HG03025 (cell line): ENCODE data around the gene GINS1.

Experiments used
- ATAC-seq: cut with Tn5 transposase; IDR thresholded peaks from one replicate; pipeline ENCODE4 v1.9.1; 2021; ENCODE audit warnings: mild to moderate bottlenecking, moderate library complexity; ENCODE audit not compliant: unreplicated experiment, low FRiP score

GINS1 gene

GRCh38 chr20:25452333-25452732, 44.9 kb downstream of the GINS1 start:
- ATAC-seq: no peak

- no peak for ATAC-seq
Observed at GRCh38 chr20:25453035-25453810, 45.8 kb downstream of the GINS1 start.

GRCh38 chr20:25454153-25454900, 46.9 kb downstream of the GINS1 start:
- no peak for ATAC-seq

DNA sequence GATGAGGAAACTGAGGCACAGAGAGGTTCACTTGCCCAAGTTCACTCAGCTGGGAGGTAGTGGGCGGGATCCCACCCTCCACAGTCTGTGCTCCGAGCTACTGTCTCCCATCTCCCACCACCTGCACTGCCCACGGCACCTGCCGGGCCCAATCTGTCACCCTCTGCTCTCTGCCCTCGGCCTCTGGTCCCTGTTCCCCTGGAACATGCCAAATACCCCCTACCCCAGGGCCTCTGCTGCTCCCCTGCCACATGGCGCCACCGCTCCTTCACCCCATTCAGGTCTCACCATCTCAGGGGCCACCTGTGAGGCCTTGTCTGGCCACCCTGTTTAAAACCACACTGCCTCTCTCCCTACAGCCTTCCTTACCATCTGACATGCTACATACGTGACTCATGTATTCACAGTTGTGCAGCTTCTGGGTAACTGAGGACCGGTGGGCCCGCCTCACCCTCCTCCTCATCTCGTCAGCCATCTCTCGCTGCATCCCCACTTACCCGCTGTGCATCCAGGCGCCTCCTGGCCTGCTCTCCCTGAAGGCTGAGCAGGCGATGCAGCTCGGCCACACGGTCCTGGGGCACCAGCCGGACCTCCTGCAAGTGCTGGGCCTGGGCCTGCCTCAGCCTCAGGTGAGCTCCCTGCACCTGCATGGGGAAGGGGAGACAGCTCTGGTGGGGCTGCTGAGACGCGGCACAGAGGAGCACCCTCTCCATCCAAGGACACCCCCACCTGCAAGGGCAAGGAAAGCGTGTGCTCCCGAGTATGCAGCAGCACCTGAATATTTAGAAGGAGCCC, 50.6 kb downstream of the GINS1 start:
- no peak for ATAC-seq

GRCh38 chr20:25459111-25459830, 51.8 kb downstream of the GINS1 start:
- ATAC-seq: no peak

DNA sequence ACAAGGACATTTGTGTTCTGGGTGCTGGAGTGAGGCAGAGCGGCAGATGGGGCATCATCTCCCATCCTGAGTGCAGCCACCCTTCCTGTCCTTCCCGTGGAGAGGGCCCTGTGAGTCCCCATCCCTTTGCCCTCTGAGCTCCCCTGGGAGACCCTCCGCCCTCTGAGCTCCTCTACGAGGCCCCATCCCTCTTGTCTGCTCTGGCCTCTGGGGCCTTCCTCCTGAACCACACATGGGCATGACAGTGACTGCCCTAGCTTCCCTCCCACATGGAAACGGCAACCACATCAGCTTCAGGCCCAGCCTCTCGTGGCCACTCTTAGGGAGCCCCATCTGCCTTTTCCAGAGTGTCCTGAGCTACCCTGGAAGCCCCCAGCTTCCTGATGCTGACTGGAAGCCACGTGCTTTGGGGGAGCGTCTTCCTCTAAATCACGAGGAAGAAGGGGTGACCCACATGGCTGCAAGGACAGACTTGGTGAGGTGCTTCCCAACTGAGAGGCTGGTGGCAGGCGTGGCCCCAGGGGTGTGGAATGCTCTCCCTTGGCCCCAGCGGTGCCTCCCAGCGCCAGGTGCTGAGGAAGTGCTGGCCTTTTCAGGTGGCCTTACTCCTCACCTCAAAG, 52.6 kb downstream of the GINS1 start:
- no peak for ATAC-seq

- ATAC-seq: no peak
Observed at GRCh38 chr20:25460566-25461280, 53.2 kb downstream of the GINS1 start.

DNA sequence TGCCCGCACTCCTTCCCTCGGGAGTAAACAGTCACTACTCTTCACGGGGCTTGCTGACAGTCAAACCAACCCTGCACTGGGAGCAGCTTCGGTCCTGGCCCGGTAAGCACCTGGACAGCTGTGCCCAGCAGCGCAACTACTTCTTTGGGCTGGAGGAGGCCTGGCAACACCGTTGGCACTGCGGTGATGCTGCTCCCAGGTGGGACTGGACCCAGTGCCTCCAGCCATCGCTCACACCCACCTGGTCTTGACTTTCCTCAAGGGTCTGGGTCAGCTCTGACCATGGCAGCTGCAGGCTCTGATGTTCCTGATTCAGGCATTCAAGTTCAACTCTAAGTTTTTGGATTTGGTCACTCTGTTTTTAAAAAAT, 53.8 kb downstream of the GINS1 start:
- no peak for ATAC-seq

GRCh38 chr20:25461786-25462545, 54.5 kb downstream of the GINS1 start:
- ATAC-seq: no peak

DNA sequence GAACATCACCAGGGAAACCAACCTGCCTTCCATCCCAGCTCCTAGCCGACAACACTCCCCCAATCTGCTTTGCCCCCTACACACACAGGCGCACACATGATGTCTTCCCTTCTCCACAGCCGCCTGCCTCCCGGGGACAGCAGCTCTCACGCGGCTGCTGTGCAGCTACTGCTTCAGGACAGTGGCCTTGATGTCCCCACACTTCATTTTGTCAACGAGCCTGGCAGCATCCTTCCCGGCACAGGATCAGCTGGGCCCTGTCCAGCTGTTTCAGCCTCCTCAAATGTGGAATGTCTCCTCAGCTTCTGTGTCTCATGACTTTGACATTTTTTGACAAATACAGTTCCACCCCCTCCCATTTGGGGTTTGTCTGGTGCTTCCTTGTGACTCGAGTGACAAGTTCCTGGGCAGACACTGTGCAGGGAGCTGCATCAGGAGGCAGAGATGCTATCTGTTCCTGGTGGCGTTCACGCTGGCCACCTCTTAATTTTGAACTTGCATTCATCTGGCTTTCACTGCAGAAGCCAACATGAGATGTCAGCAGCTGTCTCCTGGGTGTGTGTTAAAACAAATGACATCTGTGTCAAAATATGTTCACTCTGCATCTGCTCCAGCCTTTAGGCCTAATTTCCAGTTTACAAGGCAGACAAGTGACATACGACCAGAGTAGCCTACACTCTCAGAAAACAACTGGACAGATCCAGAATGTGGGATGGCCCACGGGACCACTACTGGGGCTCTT, 57.2 kb downstream of the GINS1 start:
- ATAC-seq: no peak

DNA sequence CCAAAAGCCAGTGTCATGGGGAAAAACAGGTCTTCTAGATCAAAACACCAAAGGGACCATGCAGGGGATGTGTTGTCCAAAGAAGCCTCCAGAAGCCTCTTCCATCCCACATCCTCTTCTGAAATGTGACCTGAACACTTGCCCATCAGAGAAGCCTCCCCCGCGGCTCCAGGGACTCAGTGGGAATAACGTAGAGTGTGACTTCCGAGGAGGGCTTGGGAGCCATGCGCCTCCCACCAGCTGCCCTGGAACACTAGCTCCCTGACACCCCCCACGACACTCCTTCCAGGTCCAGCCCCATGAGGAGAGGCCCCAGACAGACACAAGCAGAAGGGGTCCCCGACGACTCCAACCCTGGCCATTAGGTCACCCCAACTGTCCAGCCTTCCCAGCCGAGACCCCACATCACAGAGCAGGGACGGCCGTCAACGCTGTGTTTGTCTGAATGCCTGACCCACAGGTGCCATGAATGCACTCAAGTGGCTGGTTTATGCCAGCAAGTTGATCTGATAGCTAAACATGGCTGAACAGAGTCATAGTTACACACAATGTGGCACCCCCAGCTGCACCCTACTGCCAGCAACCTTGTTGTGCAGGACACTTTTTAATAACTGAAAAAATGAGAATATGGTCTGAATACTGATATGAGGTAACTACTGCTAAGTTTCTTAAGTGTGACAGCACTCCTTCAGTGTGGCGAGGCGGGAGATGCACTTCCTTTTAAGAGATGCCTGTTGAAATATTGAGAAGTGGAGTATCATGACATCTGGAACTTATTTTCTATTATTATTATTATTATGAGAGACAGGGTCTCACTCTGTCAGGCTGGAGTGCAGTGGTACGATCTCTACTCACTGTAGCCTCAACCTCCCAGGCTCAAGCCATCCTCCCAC, 58.0 kb downstream of the GINS1 start:
- ATAC-seq: no peak

DNA sequence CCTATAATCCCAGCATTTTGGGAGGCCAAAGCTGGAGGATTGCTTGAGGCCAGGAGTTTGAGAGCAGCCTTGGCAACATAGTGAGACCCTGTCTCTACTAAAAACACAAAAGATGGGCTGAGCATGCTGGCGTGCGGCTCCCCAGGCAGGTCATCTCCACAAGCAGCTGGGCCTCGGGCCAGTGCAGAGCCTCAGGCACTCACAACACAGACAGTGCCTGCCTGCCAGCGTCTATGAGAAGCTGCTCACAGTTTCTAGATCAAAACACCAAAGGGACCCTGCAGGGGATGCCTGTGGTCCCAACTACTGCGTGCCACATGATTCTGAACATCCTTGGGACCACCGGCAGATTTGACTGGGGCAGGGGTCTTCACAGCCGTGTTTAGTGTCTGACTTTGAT, 59.4 kb downstream of the GINS1 start:
- ATAC-seq: no peak

DNA sequence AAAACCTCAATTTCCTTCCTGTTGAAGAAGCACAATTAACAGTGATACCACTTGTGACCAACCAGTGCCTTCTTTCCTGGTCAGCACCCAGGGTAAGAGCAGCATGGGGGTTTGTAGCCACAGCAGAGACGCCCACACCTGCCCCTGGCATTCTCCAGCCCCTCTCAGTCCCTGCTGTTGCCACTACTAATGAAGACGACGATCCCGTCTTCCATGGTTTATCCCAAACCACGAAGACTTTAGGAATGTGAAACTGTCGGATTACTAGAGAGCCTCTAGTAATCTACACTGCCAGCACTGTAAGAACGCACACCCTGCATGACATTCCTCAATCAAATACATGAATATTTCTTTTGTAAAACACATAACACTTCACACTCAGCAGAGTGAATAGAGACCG, 60.0 kb downstream of the GINS1 start:
- no peak for ATAC-seq

- no peak for ATAC-seq
Observed at GRCh38 chr20:25468126-25469075, 60.9 kb downstream of the GINS1 start.

GRCh38 chr20:25469558-25469957, 62.1 kb downstream of the GINS1 start:
- ATAC-seq: no peak

- ATAC-seq: no peak
Observed at GRCh38 chr20:25470045-25470444, 62.6 kb downstream of the GINS1 start.
